KMS-11 (cell line): Measurements from ENCODE around the gene USF2.
"Not testable (repeated sequence)": the region's sequence is repeated elsewhere in the genome, so short reads cannot be mapped to it uniquely, and the experiment has no call there.

Source experiments
- H2AFZ ChIP-seq: fragments of 200-600 bp; sonication (generic); 2 replicates; pipeline ENCODE4 v1.6.1; 2016; ENCODE audit warnings: antibody characterized with exemption, mixed run types, low read depth
- H3K27ac ChIP-seq: fragments of 200-600 bp; sonication (generic); 2 replicates; pipeline ENCODE4 v1.6.1; 2016; ENCODE audit warnings: mild to moderate bottlenecking, mixed run types
- H3K27me3 ChIP-seq: fragments of 200-600 bp; sonication (generic); 2 replicates; pipeline ENCODE4 v1.6.1; 2017; ENCODE audit warnings: mild to moderate bottlenecking, low read depth, mixed run types, moderate library complexity; ENCODE audit not compliant: insufficient read depth
- H3K36me3 ChIP-seq: fragments of 200-600 bp; sonication (generic); 2 replicates; pipeline ENCODE4 v1.6.1; 2017; ENCODE audit warnings: mild to moderate bottlenecking, mixed run types; ENCODE audit not compliant: insufficient read depth
- H3K4me1 ChIP-seq: fragments of 200-600 bp; sonication (generic); 2 replicates; pipeline ENCODE4 v1.6.1; 2016; ENCODE audit warnings: mild to moderate bottlenecking, low read depth, mixed run types; ENCODE audit not compliant: poor library complexity, severe bottlenecking
- H3K4me2 ChIP-seq: fragments of 200-600 bp; sonication (generic); 2 replicates; pipeline ENCODE4 v1.7.0; 2016; ENCODE audit warnings: mild to moderate bottlenecking, mixed run types
- H3K4me3 ChIP-seq: fragments of 200-600 bp; sonication (generic); IDR thresholded peaks from 2 replicates; pipeline ENCODE4 v1.6.1; 2017; ENCODE audit warnings: low read depth, low read length, mixed read lengths; ENCODE audit not compliant: insufficient read depth
- H3K79me2 ChIP-seq: fragments of 200-600 bp; sonication (generic); 2 replicates; pipeline ENCODE4 v1.6.1; 2016; ENCODE audit warnings: low read depth, mixed run types; ENCODE audit not compliant: insufficient read depth
- H3K9ac ChIP-seq: fragments of 200-600 bp; sonication (generic); 2 replicates; pipeline ENCODE4 v1.6.1; 2016; ENCODE audit warnings: mild to moderate bottlenecking, mixed run types
- H4K20me1 ChIP-seq: fragments of 200-600 bp; sonication (generic); 2 replicates; pipeline ENCODE4 v1.6.1; 2016; ENCODE audit warnings: mild to moderate bottlenecking, mixed run types; ENCODE audit not compliant: insufficient read depth
- TF ChIP-seq, protein P1 (sequence below): fragments of 200-600 bp; sonication (generic); conservative IDR thresholded peaks from 2 replicates; pipeline ENCODE4 v1.6.1; 2017; ENCODE audit warnings: low read depth, mild to moderate bottlenecking, antibody characterized with exemption, low read length, moderate library complexity, mixed read lengths

USF2 gene

GRCh38 chr19:35231956-35232645, 36.7 kb upstream of the USF2 start:
- Histone ChIP-seq H3K4me1 (no peaks in the 10 kb centered on the region), H3K4me3 (no peak overlapping the region), H2AFZ (no peak overlapping the region), H3K79me2 (no peaks in the 10 kb centered on the region), H3K27me3 (no peaks in the 10 kb centered on the region), H3K36me3 (no peaks in the 10 kb centered on the region), H3K9ac (no peak overlapping the region), H3K27ac (no peak overlapping the region), H4K20me1 (no peaks in the 10 kb centered on the region), H3K4me2 (no peak overlapping the region)
- TF ChIP-seq, protein P1, sequence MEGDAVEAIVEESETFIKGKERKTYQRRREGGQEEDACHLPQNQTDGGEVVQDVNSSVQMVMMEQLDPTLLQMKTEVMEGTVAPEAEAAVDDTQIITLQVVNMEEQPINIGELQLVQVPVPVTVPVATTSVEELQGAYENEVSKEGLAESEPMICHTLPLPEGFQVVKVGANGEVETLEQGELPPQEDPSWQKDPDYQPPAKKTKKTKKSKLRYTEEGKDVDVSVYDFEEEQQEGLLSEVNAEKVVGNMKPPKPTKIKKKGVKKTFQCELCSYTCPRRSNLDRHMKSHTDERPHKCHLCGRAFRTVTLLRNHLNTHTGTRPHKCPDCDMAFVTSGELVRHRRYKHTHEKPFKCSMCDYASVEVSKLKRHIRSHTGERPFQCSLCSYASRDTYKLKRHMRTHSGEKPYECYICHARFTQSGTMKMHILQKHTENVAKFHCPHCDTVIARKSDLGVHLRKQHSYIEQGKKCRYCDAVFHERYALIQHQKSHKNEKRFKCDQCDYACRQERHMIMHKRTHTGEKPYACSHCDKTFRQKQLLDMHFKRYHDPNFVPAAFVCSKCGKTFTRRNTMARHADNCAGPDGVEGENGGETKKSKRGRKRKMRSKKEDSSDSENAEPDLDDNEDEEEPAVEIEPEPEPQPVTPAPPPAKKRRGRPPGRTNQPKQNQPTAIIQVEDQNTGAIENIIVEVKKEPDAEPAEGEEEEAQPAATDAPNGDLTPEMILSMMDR: no peak

- Histone ChIP-seq H3K36me3 (no peaks in the 10 kb centered on the region), H3K27ac (no peak overlapping the region), H3K9ac (no peak overlapping the region), H3K4me2 (no peak overlapping the region), H2AFZ (no peak overlapping the region), H3K4me1 (no peaks in the 10 kb centered on the region), H3K4me3 (no peak overlapping the region), H3K79me2 (no peaks in the 10 kb centered on the region), H3K27me3 (no peaks in the 10 kb centered on the region), H4K20me1 (no peaks in the 10 kb centered on the region)
- TF ChIP-seq, protein P1: no peak
Measured at GRCh38 chr19:35232912-35233311, 35.9 kb upstream of the USF2 start.

GRCh38 chr19:35236638-35237400, 31.9 kb upstream of the USF2 start:
- Histone ChIP-seq H2AFZ (no peak overlapping the region), H3K4me3 (no peak overlapping the region), H3K4me1 (no peaks in the 10 kb centered on the region), H3K79me2 (no peaks in the 10 kb centered on the region), H3K36me3 (no peaks in the 10 kb centered on the region), H3K4me2 (no peak overlapping the region), H3K27me3 (no peaks in the 10 kb centered on the region), H3K27ac (no peak overlapping the region), H3K9ac (no peak overlapping the region), H4K20me1 (no peaks in the 10 kb centered on the region)
- TF ChIP-seq, protein P1: no peak

DNA sequence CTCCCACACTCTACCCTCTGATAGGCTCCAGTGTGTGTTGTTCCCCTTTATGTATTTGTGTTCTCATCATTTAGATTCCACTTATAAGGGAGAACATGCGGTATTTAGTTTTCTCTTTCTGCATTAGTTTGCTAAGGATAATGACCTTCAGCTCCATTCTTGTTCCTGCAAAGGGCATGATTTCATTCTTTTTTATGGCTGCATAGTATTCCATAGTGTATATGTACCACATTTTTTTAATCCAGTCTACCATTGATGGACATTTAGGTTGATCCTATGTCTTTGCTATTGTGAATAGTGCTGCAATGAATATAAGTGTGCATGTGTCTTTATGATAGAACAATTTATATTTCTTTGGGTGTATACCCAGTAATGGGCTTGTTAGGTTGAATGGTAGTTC, 29.2 kb upstream of the USF2 start:
- not testable (repeated sequence) for H3K27me3 ChIP-seq, H2AFZ ChIP-seq, H3K4me3 ChIP-seq, H3K27ac ChIP-seq, H4K20me1 ChIP-seq, H3K36me3 ChIP-seq, H3K9ac ChIP-seq, H3K79me2 ChIP-seq, H3K4me1 ChIP-seq, H3K4me2 ChIP-seq

DNA sequence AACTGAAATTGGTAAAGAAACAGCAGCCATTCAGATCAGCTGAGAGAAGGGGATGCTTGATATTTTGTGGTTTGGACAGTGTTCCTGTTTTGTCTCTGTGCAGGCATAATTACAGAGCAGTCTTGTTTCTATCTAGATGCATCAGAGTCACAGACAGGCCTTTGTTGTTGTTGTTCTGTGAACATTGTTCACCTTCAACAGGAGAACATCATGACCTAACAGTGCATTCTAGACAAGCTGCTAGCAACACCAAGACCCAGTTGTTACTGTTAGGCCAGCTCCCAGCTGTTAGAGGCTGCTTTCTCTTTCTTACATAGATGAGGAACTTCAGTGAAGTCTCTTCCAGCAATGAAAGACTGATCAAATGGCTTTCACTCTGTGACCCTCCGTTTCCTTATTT, 28.4 kb upstream of the USF2 start:
- H2AFZ ChIP-seq: no peak overlapping the region
- H3K27ac ChIP-seq: no peak overlapping the region
- no peaks in the 10 kb centered on the region for H3K36me3 ChIP-seq
- H3K4me3 ChIP-seq: no peak overlapping the region
- H3K79me2 ChIP-seq: no peaks in the 10 kb centered on the region
- H3K4me1 ChIP-seq: no peaks in the 10 kb centered on the region
- no peak overlapping the region for H3K9ac ChIP-seq
- no peak overlapping the region for H3K4me2 ChIP-seq
- no peaks in the 10 kb centered on the region for H4K20me1 ChIP-seq
- no peaks in the 10 kb centered on the region for H3K27me3 ChIP-seq
- TF ChIP-seq, protein P1: no peak
